ENCODE measurements around the gene ARHGEF4.
A peak's percentile ranks its signal among the peaks of the same experiment; 100 is the strongest.

ARHGEF4 gene

DNA sequence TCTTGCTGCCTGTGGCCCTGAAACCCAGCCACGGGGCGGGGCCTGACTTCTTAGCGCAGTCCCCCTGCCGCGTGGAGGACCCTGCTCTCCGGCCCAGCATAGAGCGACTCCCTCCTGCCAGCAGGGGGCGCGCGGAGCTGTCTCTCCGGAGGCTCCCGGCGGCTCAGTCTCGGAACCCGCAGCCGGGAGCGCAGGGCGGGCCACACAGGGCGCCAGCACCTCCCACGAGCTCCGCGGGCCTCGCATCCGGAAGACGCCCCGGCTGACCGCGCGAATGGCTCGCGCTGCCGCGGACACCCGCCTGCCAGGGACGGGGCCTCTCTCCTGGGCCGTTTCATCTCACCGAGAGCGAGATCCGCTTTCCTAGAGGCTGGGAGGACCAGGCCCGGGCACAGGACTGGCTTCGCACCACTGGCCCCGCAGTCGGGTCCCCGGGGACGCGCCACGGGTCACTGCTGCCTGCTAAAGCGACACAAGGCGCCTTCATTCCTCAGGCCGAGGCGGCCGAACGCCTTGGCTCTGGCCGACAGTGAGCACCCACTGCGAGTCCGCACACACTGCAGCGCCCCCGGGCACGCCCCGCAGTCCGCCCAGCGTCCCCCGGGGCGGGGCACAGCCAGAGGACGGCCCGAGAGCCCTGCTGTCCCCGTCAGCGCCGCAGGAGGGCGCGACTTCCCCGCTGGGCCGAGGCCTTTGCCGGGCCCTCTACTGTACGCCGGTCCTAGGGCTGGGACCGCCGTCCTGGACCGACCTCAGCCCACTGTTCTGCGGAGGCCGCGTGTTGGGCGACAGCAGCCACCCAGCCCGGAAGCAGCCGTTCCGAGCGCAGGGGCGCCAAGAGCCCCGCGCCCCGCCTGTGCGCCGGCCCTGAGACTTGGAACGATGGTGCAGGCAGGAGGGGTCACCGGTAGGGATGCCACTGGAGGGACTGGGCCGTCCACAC, 39.0 kb upstream of the ARHGEF4 start:
- FAIRE-seq (no peak), DNase-seq (ENCODE audit: insufficient read length, low spot score) (peak; percentile 67)
- TF ChIP-seq, protein P1, sequence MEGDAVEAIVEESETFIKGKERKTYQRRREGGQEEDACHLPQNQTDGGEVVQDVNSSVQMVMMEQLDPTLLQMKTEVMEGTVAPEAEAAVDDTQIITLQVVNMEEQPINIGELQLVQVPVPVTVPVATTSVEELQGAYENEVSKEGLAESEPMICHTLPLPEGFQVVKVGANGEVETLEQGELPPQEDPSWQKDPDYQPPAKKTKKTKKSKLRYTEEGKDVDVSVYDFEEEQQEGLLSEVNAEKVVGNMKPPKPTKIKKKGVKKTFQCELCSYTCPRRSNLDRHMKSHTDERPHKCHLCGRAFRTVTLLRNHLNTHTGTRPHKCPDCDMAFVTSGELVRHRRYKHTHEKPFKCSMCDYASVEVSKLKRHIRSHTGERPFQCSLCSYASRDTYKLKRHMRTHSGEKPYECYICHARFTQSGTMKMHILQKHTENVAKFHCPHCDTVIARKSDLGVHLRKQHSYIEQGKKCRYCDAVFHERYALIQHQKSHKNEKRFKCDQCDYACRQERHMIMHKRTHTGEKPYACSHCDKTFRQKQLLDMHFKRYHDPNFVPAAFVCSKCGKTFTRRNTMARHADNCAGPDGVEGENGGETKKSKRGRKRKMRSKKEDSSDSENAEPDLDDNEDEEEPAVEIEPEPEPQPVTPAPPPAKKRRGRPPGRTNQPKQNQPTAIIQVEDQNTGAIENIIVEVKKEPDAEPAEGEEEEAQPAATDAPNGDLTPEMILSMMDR (IDR thresholded peaks at IDR 0.05; ENCODE audit: insufficient read depth, missing control alignments), result peak; percentile 70

DNA sequence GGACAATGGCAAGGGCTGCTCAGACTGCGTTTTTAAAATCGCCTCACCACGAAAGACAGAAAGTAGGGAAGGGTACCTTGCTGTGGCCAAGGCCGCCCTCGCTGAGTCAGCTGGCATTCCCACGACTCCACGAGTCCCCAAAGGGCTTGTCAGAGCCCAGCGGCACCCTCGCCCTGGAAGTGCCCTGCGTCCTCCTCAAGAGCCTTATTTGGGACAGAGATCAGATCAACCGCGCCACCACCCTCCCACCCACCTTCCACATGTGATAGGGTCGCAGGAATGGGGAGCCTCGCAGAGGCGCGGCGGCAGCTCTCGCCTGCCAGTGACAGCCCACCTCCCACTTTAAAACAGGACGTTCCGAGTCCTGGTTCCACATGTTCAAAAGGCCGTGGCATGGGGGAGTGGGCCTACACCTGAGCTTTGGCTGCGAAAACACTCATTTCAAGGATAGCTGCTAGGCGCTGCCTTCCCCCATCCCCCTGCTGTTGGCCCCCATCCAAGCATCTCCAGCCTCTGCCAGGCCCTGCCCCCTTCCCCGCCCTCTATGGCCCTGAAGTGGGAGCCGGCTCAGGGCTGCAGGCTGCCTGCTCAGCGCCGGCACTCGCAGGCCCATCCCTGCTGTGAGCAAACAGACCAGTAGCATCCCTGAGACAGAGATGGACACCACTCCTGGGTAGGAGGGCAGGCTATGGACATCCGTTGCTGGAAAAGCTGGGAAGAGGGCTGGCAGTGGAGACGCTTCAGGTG, 38.1 kb upstream of the ARHGEF4 start:
- TF ChIP-seq, protein P1 (IDR thresholded peaks at IDR 0.05; ENCODE audit: insufficient read depth, missing control alignments), result no peak
- DNase-seq (ENCODE audit: insufficient read length, low spot score), result no peak
- FAIRE-seq, result no peak

DNA sequence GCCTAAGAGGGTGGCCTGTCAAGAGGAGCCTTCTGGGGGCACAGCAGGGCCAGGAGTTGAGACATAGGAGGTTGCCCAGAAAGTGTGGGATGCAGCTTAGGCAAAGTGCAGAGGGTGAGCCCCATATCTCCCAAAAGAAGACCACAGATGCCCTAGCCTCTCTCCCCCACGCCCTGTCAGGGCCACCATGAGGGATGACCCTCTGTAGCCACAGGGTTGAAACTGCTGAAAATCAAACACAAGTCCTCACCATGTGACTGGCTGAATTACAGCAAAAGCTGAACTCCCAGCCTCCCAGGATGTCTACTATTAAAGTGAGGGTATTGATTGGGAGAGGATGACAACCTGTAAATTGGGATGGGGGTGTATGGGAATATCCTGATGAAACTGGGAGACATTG, 37.4 kb upstream of the ARHGEF4 start:
- DNase-seq (ENCODE audit: insufficient read length, low spot score) (no peak), FAIRE-seq (no peak)
- TF ChIP-seq, protein P1 (IDR thresholded peaks at IDR 0.05; ENCODE audit: insufficient read depth, missing control alignments), result no peak

DNA sequence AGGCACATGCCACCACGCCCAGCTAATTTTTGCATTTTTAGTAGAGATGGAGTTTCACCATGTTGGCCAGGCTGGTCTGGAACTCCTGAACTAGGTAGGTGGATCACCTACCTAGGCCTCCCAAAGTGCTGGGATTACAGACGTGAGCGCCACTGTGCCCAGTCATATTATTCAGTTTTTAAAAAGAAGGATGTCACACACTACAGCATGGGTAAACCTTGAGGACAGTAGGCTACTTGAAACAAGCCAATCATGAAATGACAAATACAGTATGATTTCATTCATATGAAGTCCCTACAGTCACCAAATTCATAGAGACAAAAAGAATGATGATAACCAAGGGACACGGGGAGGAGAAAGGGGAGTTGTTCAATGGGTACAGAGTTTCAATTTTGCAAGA, 31.1 kb upstream of the ARHGEF4 start:
- TF ChIP-seq, protein P1 (IDR thresholded peaks at IDR 0.05; ENCODE audit: insufficient read depth, missing control alignments), result no peak
- DNase-seq (ENCODE audit: insufficient read length, low spot score), result no peak
- no peak for FAIRE-seq

DNA sequence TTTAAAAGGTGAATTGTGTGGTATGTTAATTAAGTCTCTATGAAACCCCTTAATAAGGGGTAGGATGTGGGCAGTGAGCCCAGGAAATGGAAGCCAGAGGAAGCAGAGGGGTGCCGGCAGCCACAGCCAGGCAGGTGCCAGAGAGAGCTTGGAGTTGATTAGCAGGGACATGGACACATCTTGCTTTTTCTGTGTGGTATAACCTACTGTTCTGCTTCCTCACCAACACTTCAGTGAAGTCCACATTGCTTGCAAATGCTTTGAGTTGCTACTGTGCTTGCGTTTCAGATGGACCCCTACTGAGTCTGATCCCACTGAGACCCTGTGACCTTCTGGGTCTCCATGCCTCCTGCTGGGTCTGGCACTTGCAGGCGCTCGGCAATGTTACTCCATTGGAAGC, 30.3 kb upstream of the ARHGEF4 start:
- DNase-seq (ENCODE audit: insufficient read length, low spot score) (no peak), FAIRE-seq (no peak)
- TF ChIP-seq, protein P1 (IDR thresholded peaks at IDR 0.05; ENCODE audit: insufficient read depth, missing control alignments), result no peak

DNA sequence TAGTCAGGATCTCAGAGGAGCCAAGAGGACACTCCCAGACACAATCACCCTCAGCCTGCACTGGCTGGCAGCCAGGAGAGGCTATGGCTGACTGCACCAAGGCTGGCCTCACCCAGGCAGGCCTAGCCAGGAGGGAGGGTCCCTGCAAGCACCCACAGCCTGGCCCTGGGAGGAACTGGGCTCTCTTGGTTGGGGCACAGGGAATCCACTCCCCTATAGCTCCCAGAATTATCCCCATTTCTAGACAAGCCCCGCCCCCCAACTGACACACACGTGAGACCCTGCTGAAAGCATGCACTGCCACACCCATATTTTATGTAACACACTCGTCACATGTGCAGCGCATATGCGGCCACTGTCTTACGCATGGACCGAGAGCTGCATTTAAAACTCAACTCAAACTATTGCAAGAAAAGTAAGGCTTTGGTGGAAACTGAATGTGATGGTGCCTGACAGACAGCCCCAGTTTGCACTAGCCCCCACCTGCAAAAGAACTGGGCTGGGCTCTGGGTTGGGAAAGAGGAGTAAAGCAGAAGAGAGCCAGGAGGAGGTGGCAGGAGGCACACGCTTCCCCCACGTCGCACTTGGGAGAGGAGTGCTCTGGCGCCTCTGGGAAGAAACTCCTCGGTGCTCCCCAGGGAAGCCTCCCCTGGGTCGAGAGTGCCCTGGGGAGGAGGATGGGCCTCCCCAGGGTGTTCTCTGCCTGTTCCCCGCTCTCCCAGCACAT, 28.9 kb upstream of the ARHGEF4 start:
- no peak for FAIRE-seq
- TF ChIP-seq, protein P1 (IDR thresholded peaks at IDR 0.05; ENCODE audit: insufficient read depth, missing control alignments), result no peak
- DNase-seq (ENCODE audit: insufficient read length, low spot score), result no peak
